Activated naive CD8-positive, alpha-beta T cell treated with anti-CD3 and anti-CD28 coated beads, Interleukin-2, amount 10 ng/mL, durations not matched to agents 7 days and 5 days (primary cell): Measurements from ENCODE around the gene ADAMTS1. TPM values are rescaled to one million over a fixed set of nuclear protein-coding genes. Genes with fewer than 3 reads are reported as not detected.

ENCODE experiments used
- ATAC-seq: fragments of 150-1000 bp; cut with Tn5 transposase; one replicate; pipeline ENCODE4 v1.10.0; 2021; ENCODE audit warnings: low read depth, moderate library complexity
- POLR2A ChIA-PET: fragments of 350-600 bp; sonication (Branson Sonifier 250); formaldehyde crosslinking; loops from one replicate; lab custom pipeline; 2021; ENCODE audit warnings: antibody characterized with exemption; lab: Charles Lee
- DNase-seq: peaks from one replicate; pipeline ENCODE4 v3.0.0; 2021
- H3K27ac Mint-ChIP-seq: one replicate; pipeline ENCODE4 v1.8.0; 2022; ENCODE audit warnings: mild to moderate bottlenecking, mixed read lengths
- H3K27me3 Mint-ChIP-seq: one replicate; pipeline ENCODE4 v1.8.0; 2022; ENCODE audit warnings: mild to moderate bottlenecking, moderate library complexity, mixed read lengths
- H3K36me3 Mint-ChIP-seq: one replicate; pipeline ENCODE4 v1.8.0; 2021; ENCODE audit warnings: mild to moderate bottlenecking, mixed read lengths
- H3K4me1 Mint-ChIP-seq: one replicate; pipeline ENCODE4 v1.8.0; 2021; ENCODE audit warnings: mixed read lengths
- H3K4me3 Mint-ChIP-seq: one replicate; pipeline ENCODE4 v1.8.0; 2022; ENCODE audit warnings: mild to moderate bottlenecking, moderate library complexity, mixed read lengths
- H3K9me3 Mint-ChIP-seq: one replicate; pipeline ENCODE4 v1.8.0; 2021; ENCODE audit warnings: mixed read lengths
- total RNA-seq, 2 experiments: library from RNA; stranded (reverse); gene quantifications; one replicate each; pipeline ENCODE4 v1.2.3, GENCODE V29; 2021

Gene ADAMTS1
- total RNA-seq, 2 experiments from 2014 or later: 0.96 to 1.6 TPM

DNA sequence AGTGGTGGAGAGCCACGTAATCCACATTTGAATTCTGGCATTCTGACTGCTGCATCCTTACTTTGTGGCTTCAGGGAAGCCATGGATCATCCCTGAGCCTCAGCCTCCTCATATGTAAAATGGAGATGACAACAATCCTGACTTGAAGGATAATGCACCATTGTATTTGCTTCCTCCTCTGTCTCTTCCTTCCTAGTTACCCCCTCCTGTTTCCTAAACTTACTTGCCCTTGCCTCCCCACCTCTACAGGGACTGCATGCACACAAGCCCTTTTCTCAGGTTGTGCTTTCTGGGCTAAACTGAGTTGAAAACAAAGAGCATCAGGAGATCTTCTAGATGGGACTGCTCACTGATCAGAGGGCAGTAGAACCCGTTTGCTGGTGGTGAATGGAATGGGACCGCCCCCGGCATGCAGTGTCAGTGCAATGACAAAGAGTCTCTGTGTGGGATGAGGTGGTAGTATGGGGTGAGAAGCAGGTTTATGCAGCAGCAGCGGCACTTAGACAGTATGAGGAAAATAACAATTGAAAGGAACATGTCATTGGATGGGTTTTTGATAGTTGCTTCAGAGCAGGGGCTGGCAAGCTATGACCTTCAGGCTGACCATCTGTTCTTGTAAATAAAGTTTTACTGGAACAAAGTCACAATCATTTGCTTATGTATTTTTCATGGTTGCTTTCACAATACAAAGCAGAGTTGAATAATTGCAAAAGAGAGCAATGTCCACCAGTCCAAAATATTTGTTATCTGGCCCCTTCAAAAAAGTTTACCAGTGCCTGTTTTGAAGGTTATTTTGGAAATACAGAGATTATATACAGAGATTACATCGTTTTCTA lies 6.1 kb upstream of the ADAMTS1 start:
- no peak for ATAC-seq
- H3K4me1 Mint-ChIP-seq: peaks cover 9% of the 10 kb centered on the region
- H3K36me3 Mint-ChIP-seq: no peaks in the 10 kb centered on the region
- no peak overlapping the region for H3K4me3 Mint-ChIP-seq
- H3K9me3 Mint-ChIP-seq: no peaks in the 10 kb centered on the region
- H3K27me3 Mint-ChIP-seq: peaks cover 36% of the 10 kb centered on the region
- POLR2A ChIA-PET: no interaction called here
- DNase-seq: no peak
- H3K27ac Mint-ChIP-seq: no peak overlapping the region

DNA sequence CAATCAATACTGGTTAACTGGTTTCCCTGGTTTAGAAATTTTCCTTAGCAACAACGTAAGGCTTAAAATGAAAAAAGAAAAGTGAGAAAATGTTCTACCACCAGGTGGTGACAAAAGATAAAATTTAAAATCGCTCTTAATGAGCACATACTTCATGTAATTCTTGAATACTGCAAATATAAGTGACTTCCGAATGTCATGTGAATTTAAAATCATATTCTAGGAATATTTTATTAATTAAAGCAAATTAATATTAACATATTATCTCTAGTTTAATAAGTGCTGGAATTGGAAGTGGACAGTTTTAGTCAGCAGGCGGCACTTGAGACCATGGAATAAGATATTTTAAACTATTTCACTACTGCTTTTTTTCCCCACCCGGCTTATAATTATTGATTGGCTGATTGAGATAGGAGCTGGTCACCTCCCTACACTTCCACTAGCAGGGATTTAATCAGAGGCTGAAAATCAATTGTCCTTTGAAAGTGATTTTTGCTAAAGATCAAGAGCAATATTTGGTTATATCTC lies 5.0 kb upstream of the ADAMTS1 start:
- POLR2A ChIA-PET: no interaction called here
- H3K36me3 Mint-ChIP-seq: no peaks in the 10 kb centered on the region
- no peak overlapping the region for H3K4me3 Mint-ChIP-seq
- DNase-seq: no peak
- peaks cover 45% of the 10 kb centered on the region for H3K27me3 Mint-ChIP-seq
- H3K4me1 Mint-ChIP-seq: peaks cover 17% of the 10 kb centered on the region
- ATAC-seq: no peak
- H3K9me3 Mint-ChIP-seq: no peaks in the 10 kb centered on the region
- no peak overlapping the region for H3K27ac Mint-ChIP-seq

DNA sequence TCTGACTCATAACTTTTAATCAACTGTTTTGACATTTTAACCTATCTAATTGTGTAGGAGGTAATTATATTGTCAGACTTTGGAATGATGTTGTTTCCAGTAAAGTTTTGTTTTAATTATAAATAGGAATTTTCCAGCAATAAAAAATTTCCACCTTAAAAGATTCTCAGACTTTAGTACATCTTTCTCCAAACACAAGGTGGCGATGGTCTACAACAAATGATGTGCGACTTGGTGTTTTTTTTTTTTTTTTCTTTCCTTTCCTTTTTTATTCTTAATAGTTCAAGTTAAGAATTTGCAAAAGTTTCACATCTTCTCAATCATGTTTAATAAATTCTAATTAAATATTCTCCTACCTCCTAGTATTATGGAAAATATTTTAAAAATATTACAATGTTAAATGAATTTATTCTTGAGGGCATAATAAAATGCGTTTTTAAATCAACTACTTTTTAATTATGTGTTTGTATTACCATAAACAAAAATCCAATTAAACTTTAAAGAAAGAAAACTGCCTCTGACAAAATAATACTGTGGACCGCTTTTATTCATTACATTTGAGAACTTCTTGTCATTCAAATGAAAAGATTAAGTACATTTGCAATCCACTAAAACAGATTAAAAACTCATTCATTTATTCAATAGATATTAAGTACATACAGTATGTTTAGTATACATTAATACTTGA lies 4.4 kb upstream of the ADAMTS1 start:
- ATAC-seq (no peak), DNase-seq (no peak)
- Mint-ChIP-seq H3K36me3 (no peaks in the 10 kb centered on the region), H3K27ac (no peak overlapping the region), H3K4me3 (no peak overlapping the region), H3K27me3 (peaks cover 49% of the 10 kb centered on the region), H3K4me1 (peaks cover 20% of the 10 kb centered on the region), H3K9me3 (no peaks in the 10 kb centered on the region)
- POLR2A ChIA-PET: no interaction called here

GRCh38 chr21:26847921-26848320 lies 2.7 kb upstream of the ADAMTS1 start:
- Mint-ChIP-seq H3K36me3 (no peaks in the 10 kb centered on the region), H3K4me3 (no peak overlapping the region), H3K9me3 (no peaks in the 10 kb centered on the region), H3K27ac (no peak overlapping the region), H3K4me1 (peaks cover 31% of the 10 kb centered on the region), H3K27me3 (peaks cover 63% of the 10 kb centered on the region)
- POLR2A ChIA-PET: no interaction called here
- ATAC-seq (no peak), DNase-seq (no peak)

DNA sequence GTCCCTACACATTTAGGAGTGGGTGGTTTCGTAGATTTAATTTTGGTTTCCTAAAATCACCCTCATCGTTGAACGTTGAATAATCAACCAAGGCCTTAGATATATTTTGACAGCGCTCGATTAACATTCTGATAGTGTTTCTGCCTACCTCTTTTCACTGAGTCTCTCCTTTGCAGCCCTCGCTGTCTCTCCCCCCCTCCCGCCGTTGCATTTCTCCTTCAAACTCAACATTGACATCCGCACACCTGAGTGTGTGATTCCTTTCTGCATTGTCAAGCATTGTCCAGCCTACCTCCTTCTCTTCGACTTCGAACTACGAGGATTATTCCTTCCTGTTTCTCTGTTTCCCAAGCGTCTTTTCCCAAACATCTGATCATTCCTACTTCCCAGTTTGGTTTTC lies 1.8 kb upstream of the ADAMTS1 start:
- peak overlapping the region; percentile 78 for H3K4me3 Mint-ChIP-seq

DNA sequence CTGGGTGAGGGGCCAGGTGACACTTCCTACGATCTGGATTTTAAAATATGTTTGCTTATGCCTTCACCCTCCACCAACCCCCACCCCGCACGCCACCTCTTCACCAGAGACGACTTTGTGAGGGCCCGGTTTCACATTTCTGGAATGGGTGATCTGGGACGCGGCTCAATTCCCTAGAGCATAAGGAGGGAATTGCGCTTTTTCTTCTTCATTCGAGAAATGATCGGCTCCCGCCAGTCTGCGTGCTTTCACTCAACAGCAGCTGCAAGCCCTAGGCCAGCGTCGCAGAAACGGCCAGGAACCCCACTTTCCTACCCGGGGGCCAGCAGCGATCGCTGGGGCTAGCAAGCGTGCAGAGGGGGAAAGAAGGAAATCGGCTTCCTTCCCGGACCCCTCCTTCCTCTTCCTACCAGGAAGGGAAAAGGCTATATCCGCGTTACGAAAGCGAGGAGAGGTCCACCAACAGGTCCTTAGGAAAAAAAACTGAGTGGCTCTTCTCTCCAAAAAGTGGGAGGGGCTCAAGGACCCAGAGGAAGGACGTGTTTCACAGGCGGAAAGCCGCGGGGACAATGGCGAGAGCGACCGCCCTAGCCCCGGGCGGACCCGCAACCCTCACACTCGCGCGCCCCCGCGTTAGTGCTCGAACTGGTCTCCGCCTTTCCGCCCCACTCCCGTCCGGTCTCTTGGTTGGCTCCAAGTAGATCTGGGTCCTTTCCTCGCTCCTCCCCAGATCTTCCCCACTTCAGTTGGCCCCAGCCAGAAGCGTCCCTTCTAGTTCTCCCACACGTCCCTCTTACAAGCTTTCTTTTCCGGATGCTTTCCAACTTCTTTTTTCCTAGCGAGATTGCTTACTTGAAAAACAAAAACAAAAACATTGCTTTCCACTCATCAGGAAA lies 1.1 kb upstream of the ADAMTS1 start:
- Mint-ChIP-seq H3K27ac (peak overlapping the region; percentile 42), H3K4me3 (peak overlapping the region; percentile 78), H3K27me3 (peaks cover 68% of the 10 kb centered on the region), H3K36me3 (peaks cover 2% of the 10 kb centered on the region), H3K4me1 (peaks cover 32% of the 10 kb centered on the region), H3K9me3 (no peaks in the 10 kb centered on the region)
- POLR2A ChIA-PET: no interaction called here
- peak; percentile 46 for DNase-seq
- no peak for ATAC-seq

More for the DNA sequence above, 1.8 kb upstream of the ADAMTS1 start:
- Mint-ChIP-seq H3K4me1 (peaks cover 32% of the 10 kb centered on the region), H3K9me3 (no peaks in the 10 kb centered on the region), H3K27me3 (peaks cover 67% of the 10 kb centered on the region), H3K36me3 (no peaks in the 10 kb centered on the region), H3K27ac (no peak overlapping the region)
- POLR2A ChIA-PET: no interaction called here
- ATAC-seq (no peak), DNase-seq (no peak)

GRCh38 chr21:26845759-26846035 lies 488 bp upstream of the ADAMTS1 start:
- DNase-seq: no peak
- POLR2A ChIA-PET: no interaction called here
- peak overlapping the region; percentile 42 for H3K27ac Mint-ChIP-seq
- H3K27me3 Mint-ChIP-seq: peaks cover 66% of the 10 kb centered on the region
- peaks cover 3% of the 10 kb centered on the region for H3K36me3 Mint-ChIP-seq
- no peaks in the 10 kb centered on the region for H3K9me3 Mint-ChIP-seq
- peak overlapping the region; percentile 78 for H3K4me3 Mint-ChIP-seq
- ATAC-seq: no peak
- peaks cover 32% of the 10 kb centered on the region for H3K4me1 Mint-ChIP-seq

GRCh38 chr21:26844258-26845065 lies 747 bp downstream of the ADAMTS1 start:
- H3K4me3 Mint-ChIP-seq: peak overlapping the region; percentile 78
- DNase-seq: peak; percentile 54
- no peaks in the 10 kb centered on the region for H3K9me3 Mint-ChIP-seq
- ATAC-seq: peak; percentile 17
- peaks cover 6% of the 10 kb centered on the region for H3K36me3 Mint-ChIP-seq
- H3K4me1 Mint-ChIP-seq: peaks cover 39% of the 10 kb centered on the region
- peak overlapping the region; percentile 62 for H3K27ac Mint-ChIP-seq
- H3K27me3 Mint-ChIP-seq: peaks cover 76% of the 10 kb centered on the region
- POLR2A ChIA-PET: no interaction called here

DNA sequence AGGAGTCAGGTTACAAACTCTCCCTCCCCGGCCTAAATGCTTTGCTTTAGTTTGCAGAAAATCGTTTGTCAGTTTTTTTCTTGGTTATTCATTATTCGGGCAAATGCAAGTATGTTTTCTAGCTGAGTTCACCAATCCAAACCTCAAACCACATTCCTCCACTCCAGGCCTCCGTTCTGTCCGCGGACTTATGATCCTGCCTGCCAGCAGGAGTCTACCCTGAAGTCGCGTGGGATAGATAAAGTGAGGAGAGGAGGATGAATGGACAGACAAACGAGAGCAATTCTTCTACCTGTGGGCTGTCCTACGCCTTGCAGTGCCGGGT lies 1.3 kb downstream of the ADAMTS1 start:
- Mint-ChIP-seq H3K9me3 (no peaks in the 10 kb centered on the region), H3K27ac (peak overlapping the region; percentile 78), H3K4me1 (peaks cover 39% of the 10 kb centered on the region), H3K36me3 (peaks cover 6% of the 10 kb centered on the region), H3K4me3 (peak overlapping the region; percentile 78), H3K27me3 (peaks cover 72% of the 10 kb centered on the region)
- DNase-seq (no peak), ATAC-seq (no peak)
- POLR2A ChIA-PET: no interaction called here

DNA sequence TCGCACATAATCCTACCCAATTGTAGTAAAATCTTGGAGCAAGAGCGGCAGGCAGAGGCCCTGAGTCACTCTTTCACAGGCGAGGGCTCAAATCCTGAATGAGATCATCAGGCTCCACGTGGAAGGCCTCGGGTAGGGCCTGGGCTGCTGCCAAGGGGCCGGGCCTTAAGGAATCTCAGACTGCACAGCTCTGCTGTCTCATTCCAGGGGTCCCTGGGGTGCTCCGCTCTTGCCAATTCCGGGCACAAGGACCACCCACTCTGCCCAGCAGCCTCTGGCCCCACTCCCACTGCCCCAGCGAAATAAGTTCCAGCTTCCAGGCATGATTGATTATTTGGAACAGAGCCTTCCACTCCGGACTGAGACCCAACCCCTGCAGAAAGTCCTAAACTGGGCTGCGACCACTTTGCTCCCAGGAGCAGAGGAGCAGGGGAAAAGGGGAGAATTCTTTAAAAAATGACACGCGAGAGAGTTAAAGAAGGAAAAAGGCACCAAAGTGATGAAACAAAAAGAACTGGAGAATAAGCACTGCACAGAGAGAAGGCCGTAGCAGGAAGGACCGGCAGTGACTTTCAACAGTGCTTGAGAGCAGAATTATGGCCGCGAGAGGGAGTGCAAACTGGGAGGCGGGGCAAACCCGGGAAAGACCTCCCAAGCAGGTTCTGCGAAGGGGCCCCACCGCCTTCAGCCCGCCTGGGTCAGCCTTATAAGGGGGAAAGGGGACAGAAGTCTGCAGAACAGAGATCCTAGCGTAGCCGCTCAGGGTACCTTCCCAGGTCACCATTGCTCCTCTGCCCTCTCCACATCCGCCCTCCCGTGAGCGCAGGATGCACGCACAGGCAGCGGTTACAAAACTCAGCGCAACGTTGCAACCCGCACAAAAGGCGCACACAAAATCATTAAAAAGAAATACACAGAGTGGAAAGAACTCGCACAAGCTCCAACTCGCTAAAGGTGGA lies 2.0 kb downstream of the ADAMTS1 start:
- H3K4me3 Mint-ChIP-seq: peak overlapping the region; percentile 78
- peaks cover 66% of the 10 kb centered on the region for H3K27me3 Mint-ChIP-seq
- H3K36me3 Mint-ChIP-seq: peaks cover 6% of the 10 kb centered on the region
- H3K4me1 Mint-ChIP-seq: peaks cover 39% of the 10 kb centered on the region
- POLR2A ChIA-PET: no interaction called here
- peak overlapping the region; percentile 78 for H3K27ac Mint-ChIP-seq
- H3K9me3 Mint-ChIP-seq: no peaks in the 10 kb centered on the region
- peak; percentile 81 for ATAC-seq
- DNase-seq: peak; percentile 62

- DNase-seq: no peak
- Mint-ChIP-seq H3K27me3 (peaks cover 58% of the 10 kb centered on the region), H3K36me3 (peaks cover 6% of the 10 kb centered on the region), H3K4me3 (no peak overlapping the region), H3K27ac (no peak overlapping the region), H3K9me3 (no peaks in the 10 kb centered on the region), H3K4me1 (peaks cover 39% of the 10 kb centered on the region)
- POLR2A ChIA-PET: no interaction called here
- ATAC-seq: no peak
These were observed 2.9 kb downstream of the ADAMTS1 start for GRCh38 chr21:26842300-26842699.

GRCh38 chr21:26840912-26841311 lies 4.3 kb downstream of the ADAMTS1 start:
- H3K27ac Mint-ChIP-seq: no peak overlapping the region
- peaks cover 47% of the 10 kb centered on the region for H3K27me3 Mint-ChIP-seq

More at GRCh38 chr21:26840912-26841311, 4.3 kb downstream of the ADAMTS1 start:
- peaks cover 26% of the 10 kb centered on the region for H3K4me1 Mint-ChIP-seq
- H3K4me3 Mint-ChIP-seq: no peak overlapping the region
- peaks cover 6% of the 10 kb centered on the region for H3K36me3 Mint-ChIP-seq
- DNase-seq (no peak), ATAC-seq (no peak)
- POLR2A ChIA-PET: no interaction called here
- H3K9me3 Mint-ChIP-seq: no peaks in the 10 kb centered on the region
